ENCODE measurements around the gene CMTM8. TPM values are rescaled to one million over a fixed set of nuclear protein-coding genes. Genes with fewer than 3 reads are reported as not detected.

Gene CMTM8
- total RNA-seq, 1 donor from 2014 or later = 9.0 TPM

- H3K4me1 Mint-ChIP-seq (ENCODE audit: unreplicated experiment) = peaks cover 22% of the 10 kb centered on the region
- H3K36me3 Mint-ChIP-seq = peaks cover 8% of the 10 kb centered on the region
- H3K4me3 Mint-ChIP-seq = no peak overlapping the region
- H3K27me3 Mint-ChIP-seq = no peaks in the 10 kb centered on the region
- H3K27ac Mint-ChIP-seq = no peak overlapping the region
- no peaks in the 10 kb centered on the region for H3K9me3 Mint-ChIP-seq
- DNase-seq (ENCODE audit: extremely low spot score, unreplicated experiment) = no peak
- TF ChIP-seq CTCF (conservative IDR thresholded peaks at IDR 0.05) = no peak
Measured at GRCh38 chr3:32359766-32360492, 121.4 kb downstream of the CMTM8 start.

GRCh38 chr3:32360493-32360827 lies 122.0 kb downstream of the CMTM8 start:
- H3K27ac Mint-ChIP-seq = no peak overlapping the region
- no peak for TF ChIP-seq CTCF (conservative IDR thresholded peaks at IDR 0.05)
- DNase-seq (ENCODE audit: extremely low spot score, unreplicated experiment) = no peak
- peaks cover 8% of the 10 kb centered on the region for H3K36me3 Mint-ChIP-seq
- H3K4me1 Mint-ChIP-seq (ENCODE audit: unreplicated experiment) = peaks cover 20% of the 10 kb centered on the region
- H3K27me3 Mint-ChIP-seq = no peaks in the 10 kb centered on the region
- H3K9me3 Mint-ChIP-seq = no peaks in the 10 kb centered on the region
- H3K4me3 Mint-ChIP-seq = no peak overlapping the region

DNA sequence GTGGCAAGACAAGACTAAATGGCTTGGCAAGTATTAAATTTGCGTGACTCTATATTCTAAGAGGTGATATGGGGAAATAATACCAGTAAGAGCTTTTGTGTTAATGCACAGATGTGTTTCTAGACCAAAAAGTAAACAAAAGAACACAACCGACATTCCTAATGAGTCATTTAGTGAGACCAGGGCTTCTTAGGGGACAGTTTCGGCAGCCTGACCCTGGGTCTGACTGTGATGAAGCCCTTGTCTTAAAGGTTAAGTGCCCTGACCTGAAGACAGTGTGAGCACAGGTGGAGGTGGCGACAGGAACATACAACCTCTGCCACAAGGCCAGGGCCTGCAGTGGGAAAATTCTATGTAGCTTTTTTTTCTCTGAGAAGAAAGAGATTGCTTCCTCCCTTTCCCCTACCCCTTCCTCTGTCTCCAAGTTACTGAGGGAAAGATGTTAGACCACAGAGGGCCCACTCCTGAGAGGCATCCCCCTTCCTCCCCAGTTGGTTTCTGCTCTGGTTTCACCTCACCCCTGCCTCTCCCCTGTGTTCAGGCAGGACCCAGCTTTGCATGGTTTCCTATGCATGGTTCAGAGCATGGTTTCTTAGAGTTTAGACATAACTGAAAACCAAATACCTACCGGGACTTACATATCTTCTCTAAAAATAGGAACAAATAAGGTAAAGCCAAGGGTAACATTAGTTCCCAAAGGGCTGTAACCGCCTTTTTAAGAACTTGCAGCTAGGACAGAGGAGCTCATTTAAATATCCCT lies 128.3 kb downstream of the CMTM8 start:
- Mint-ChIP-seq H3K27me3 (no peaks in the 10 kb centered on the region), H3K36me3 (peaks cover 3% of the 10 kb centered on the region), H3K4me1 (ENCODE audit: unreplicated experiment) (peaks cover 8% of the 10 kb centered on the region), H3K9me3 (no peaks in the 10 kb centered on the region), H3K27ac (no peak overlapping the region), H3K4me3 (no peak overlapping the region)
- no peak for TF ChIP-seq CTCF (conservative IDR thresholded peaks at IDR 0.05)
- DNase-seq (ENCODE audit: extremely low spot score, unreplicated experiment) = no peak

DNA sequence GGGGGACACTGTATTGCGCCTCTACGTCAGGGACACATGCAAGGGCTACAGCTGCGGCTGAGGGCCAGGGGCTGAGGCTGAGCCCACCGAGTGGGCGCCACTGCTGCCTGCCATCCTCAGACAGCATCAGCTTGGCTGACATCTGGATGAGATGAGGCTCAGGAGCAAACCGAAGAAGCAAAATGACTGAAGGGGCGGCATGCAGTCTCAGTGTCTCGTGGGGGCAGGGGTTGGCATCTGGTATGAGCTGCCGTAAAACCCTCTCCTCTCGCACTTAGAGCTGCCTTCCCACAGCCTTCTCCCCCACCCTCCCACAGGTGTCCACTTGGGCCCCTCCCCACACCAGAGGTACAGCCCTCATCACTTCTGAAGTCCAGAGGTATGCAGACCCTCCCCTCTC lies 129.0 kb downstream of the CMTM8 start:
- DNase-seq (ENCODE audit: extremely low spot score, unreplicated experiment) = no peak
- Mint-ChIP-seq H3K36me3 (peaks cover 3% of the 10 kb centered on the region), H3K27me3 (no peaks in the 10 kb centered on the region), H3K27ac (no peak overlapping the region), H3K4me1 (ENCODE audit: unreplicated experiment) (peaks cover 8% of the 10 kb centered on the region), H3K4me3 (no peak overlapping the region), H3K9me3 (no peaks in the 10 kb centered on the region)
- no peak for TF ChIP-seq CTCF (conservative IDR thresholded peaks at IDR 0.05)

DNA sequence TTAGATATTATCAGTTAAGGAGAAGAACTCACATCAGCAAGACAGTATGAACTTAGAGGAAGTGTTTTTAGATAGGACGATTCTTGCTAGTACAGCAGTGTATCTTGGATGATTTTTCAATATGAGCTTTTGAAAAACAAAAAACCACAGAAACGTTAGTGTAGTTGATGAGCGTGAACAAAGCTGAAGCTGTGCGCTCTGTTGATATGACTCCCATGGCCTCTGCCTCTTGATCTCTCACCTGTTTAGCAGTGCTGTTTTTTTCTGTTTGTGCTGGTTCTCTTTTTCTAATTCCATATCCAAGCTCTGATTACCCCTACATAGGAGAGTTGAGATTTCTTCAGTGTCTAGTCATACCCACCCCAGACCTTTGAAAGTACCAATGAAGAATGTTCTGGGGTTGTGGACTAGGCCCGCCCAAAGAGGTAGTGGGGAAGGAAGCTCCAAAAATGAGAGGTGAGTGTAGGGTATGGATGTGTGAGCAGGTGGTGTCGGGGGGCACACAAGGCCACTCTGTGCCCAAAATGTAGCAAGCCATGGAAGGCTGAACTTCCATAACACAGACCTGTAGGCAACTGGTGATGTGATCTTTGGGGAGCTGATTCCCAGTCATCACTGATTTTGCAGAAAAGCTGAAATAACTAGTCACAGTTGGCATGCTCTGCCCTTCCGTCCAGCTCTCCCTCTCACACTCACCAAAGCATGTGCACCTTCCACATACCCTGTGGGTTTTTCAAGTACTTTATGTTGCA lies 133.2 kb downstream of the CMTM8 start:
- H3K9me3 Mint-ChIP-seq = no peaks in the 10 kb centered on the region
- no peaks in the 10 kb centered on the region for H3K27me3 Mint-ChIP-seq
- H3K4me1 Mint-ChIP-seq (ENCODE audit: unreplicated experiment) = peaks cover 8% of the 10 kb centered on the region
- no peak overlapping the region for H3K4me3 Mint-ChIP-seq
- H3K36me3 Mint-ChIP-seq = peaks cover 2% of the 10 kb centered on the region
- no peak for DNase-seq (ENCODE audit: extremely low spot score, unreplicated experiment)
- no peak for TF ChIP-seq CTCF (conservative IDR thresholded peaks at IDR 0.05)
- no peak overlapping the region for H3K27ac Mint-ChIP-seq
